Measurements from ENCODE around the gene FAM20C.
A peak's percentile ranks its signal among the peaks of the same experiment; 100 is the strongest.

Gene FAM20C

GRCh38 chr7:191981-192649 is at the start of gene FAM20C:
Gene FAM20C, plus strand, starts transcription at chr7:192571. Its CDS starts 629 bp downstream, at chr7:193200.
- TF ChIP-seq CTCF (IDR thresholded peaks at IDR 0.05; ENCODE audit: control insufficient read depth, insufficient read depth, low read depth, low read length, missing control alignments), result no peak
- no peak for DNase-seq (ENCODE audit: low read depth)
- peak within 1 kb of the TSS; percentile 81 for H3K4me3 ChIP-seq (ENCODE audit: control insufficient read depth, low read depth, low read length)

- H3K4me3 ChIP-seq (ENCODE audit: control insufficient read depth, low read depth, low read length), result no peak overlapping the region
- no peak for DNase-seq (ENCODE audit: low read depth)
- no peak for TF ChIP-seq CTCF (IDR thresholded peaks at IDR 0.05; ENCODE audit: control insufficient read depth, insufficient read depth, low read depth, low read length, missing control alignments)
These were observed 49.1 kb upstream of the FAM20C start for GRCh38 chr7:143145-143751.

GRCh38 chr7:143811-144453 is 48.4 kb upstream of the FAM20C start:
- TF ChIP-seq CTCF (IDR thresholded peaks at IDR 0.05; ENCODE audit: control insufficient read depth, insufficient read depth, low read depth, low read length, missing control alignments), result no peak
- DNase-seq (ENCODE audit: low read depth), result no peak

DNA sequence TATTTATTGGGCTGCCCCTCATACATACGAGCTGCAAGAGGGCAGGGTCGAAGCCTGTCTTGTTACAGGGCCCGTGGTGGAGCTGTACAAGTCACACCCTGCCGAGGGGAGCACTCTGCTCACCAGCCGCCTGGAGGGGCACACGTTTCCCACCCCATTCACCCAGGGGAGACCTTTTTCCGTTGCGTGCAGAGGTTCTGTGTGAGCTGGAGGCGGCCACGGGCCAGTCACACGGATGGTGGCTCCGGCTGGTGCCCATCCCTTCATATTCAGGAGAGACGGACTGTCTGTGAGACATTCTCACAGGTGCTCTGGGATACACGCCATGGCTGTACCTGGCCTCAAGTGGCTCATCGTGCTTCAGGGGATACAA is 47.9 kb upstream of the FAM20C start:
- TF ChIP-seq CTCF (IDR thresholded peaks at IDR 0.05; ENCODE audit: control insufficient read depth, insufficient read depth, low read depth, low read length, missing control alignments), result no peak
- no peak for DNase-seq (ENCODE audit: low read depth)
- no peak overlapping the region for H3K4me3 ChIP-seq (ENCODE audit: control insufficient read depth, low read depth, low read length)

More at GRCh38 chr7:143811-144453, 48.4 kb upstream of the FAM20C start:
- H3K4me3 ChIP-seq (ENCODE audit: control insufficient read depth, low read depth, low read length), result no peak overlapping the region

DNA sequence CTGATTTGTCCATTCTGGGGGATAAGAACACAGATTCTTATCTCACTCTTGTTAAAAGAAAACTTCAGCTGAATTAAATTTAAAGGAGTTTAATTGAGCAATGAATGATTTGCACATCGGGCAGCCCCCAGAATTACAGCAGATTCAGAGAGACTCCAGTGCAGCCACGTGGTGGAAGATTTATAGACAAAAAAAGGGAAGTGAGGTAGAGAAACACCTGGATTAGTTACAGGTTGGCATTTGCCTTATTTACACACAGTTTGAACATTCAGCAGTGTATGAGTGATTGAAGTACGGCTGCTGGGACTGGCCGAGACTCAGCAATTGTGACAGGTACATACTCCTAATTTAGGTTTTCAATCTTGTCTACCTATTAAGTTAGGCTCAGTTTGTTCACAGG is 46.5 kb upstream of the FAM20C start:
- no peak for TF ChIP-seq CTCF (IDR thresholded peaks at IDR 0.05; ENCODE audit: control insufficient read depth, insufficient read depth, low read depth, low read length, missing control alignments)
- H3K4me3 ChIP-seq (ENCODE audit: control insufficient read depth, low read depth, low read length), result no peak overlapping the region
- DNase-seq (ENCODE audit: low read depth), result no peak

DNA sequence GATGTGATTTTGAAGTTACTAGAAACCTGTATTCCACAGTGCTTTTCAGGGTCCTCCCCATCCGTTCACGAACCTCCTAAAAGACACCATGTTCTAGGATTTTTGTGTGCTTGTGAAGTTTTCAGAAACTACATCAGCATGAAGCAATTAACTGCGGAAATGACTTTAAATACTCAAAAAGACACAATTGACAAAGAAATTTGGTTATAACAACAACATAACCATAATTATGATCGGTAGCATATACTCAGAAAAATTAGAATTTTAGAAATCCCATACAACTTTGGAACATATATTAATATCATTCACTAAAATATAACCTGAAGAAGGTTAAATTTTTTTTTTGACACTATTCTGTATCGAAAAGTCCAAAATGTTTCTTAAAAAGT is 43.8 kb upstream of the FAM20C start:
- DNase-seq (ENCODE audit: low read depth), result no peak
- H3K4me3 ChIP-seq (ENCODE audit: control insufficient read depth, low read depth, low read length), result peak overlapping the region; percentile 68
- no peak for TF ChIP-seq CTCF (IDR thresholded peaks at IDR 0.05; ENCODE audit: control insufficient read depth, insufficient read depth, low read depth, low read length, missing control alignments)

Measured in AG09309 (cell line).